HCT116 (cell line): ENCODE measurements around the gene CIAO1. TPM values are rescaled to one million over a fixed set of nuclear protein-coding genes. Genes with fewer than 3 reads are reported as not detected.
A peak's percentile ranks its signal among the peaks of the same experiment; 100 is the strongest.

Source experiments
- ATAC-seq: fragments of 200-7000 bp; cut with Tn5 transposase; 2 replicates; pipeline ENCODE4 v1.9.1; 2020; ENCODE audit warnings: mild to moderate bottlenecking, moderate library complexity
- BruUV-seq: library from RNA; stranded (reverse); fragments of 400-500 nt; replicated peaks from 2 replicates; lab custom pipeline; 2021; lab: Mats Ljungman, UMichigan
- CTCF ChIA-PET: fragments of 300-600 bp; sonication (Branson Sonifier 250); formaldehyde crosslinking; loops from one replicate; lab custom pipeline; 2021; ENCODE audit warnings: antibody characterized with exemption; lab: Charles Lee
- POLR2A ChIA-PET: fragments of 300-600, 350-600 bp; sonication (Branson Sonifier 250); formaldehyde crosslinking; loops from one replicate; lab custom pipeline; 2021; ENCODE audit warnings: antibody characterized with exemption; lab: Charles Lee
- RAD21 ChIA-PET, 2 experiments: fragments of 300-600 bp; sonication (Branson Sonifier 250); formaldehyde crosslinking; loops; one replicate each; lab custom pipeline; 2023; ENCODE audit warnings: low total read pairs in 2 of 2; ENCODE audit not compliant: uncharacterized antibody in 2 of 2, unreplicated experiment in 2 of 2, low non-redundant PET in 1 of 2; lab: Charles Lee
- DNase-seq: peaks from one replicate; pipeline ENCODE4 v3.0.0-alpha.2; 2010; ENCODE audit warnings: low read depth, low spot score
- H2AFZ ChIP-seq: fragments of 200-600 bp; shearing (Covaris generic), sonication (generic); 2 replicates; pipeline ENCODE4 v1.6.1; 2017; ENCODE audit warnings: low read depth, mixed run types, mixed read lengths, antibody characterized with exemption, low read length; ENCODE audit not compliant: poor library complexity, severe bottlenecking
- H3K27ac ChIP-seq: 2 replicates; pipeline ENCODE4 v1.5.1; 2012; ENCODE audit warnings: low read depth, low read length
- H3K27me3 ChIP-seq: fragments of 200-600 bp; sonication (generic); 2 replicates; pipeline ENCODE4 v1.6.1; 2016; ENCODE audit warnings: mixed run types, low read length, mixed read lengths; ENCODE audit not compliant: insufficient read depth
- H3K36me3 ChIP-seq, 2 experiments: fragments of 200-500 bp in 1 of 2; fragments of 200-600 bp in 1 of 2; sonication (Bioruptor generic) in 1 of 2; sonication (generic) in 1 of 2; 2 replicates each; pipeline versions ENCODE4 v1.5.1 to v1.6.1; 2014 to 2016; ENCODE audit warnings: low read length in 2 of 2, inconsistent platforms in 1 of 2, mixed read lengths in 1 of 2, mixed run types in 1 of 2; ENCODE audit not compliant: insufficient read depth in 2 of 2, control insufficient read depth in 1 of 2
- H3K4me1 ChIP-seq, 2 experiments: fragments of 200-600 bp in 1 of 2; sonication (generic) in 1 of 2; 2 replicates each; pipeline versions ENCODE4 v1.5.1 to v1.6.1; 2012 to 2017; ENCODE audit warnings: low read length in 2 of 2, inconsistent platforms in 1 of 2, mild to moderate bottlenecking in 1 of 2, mixed read lengths in 1 of 2, mixed run types in 1 of 2, moderate library complexity in 1 of 2; ENCODE audit not compliant: insufficient read depth in 2 of 2, control insufficient read depth in 1 of 2
- H3K4me2 ChIP-seq: fragments of 200-600 bp; sonication (generic); 2 replicates; pipeline ENCODE4 v1.6.1; 2017; ENCODE audit warnings: mixed run types, low read length, mixed read lengths
- H3K4me3 ChIP-seq, 2 experiments: fragments of 200-600 bp in 1 of 2; sonication (generic) in 1 of 2; replicated peaks in 1 of 2; 2 replicates each; pipeline ENCODE4 v1.5.1; 2011 to 2016; ENCODE audit warnings: low read length in 2 of 2, control low read depth in 1 of 2, low read depth in 1 of 2, mild to moderate bottlenecking in 1 of 2, mixed read lengths in 1 of 2, mixed run types in 1 of 2
- H3K79me2 ChIP-seq: fragments of 200-600 bp; sonication (generic); 2 replicates; pipeline ENCODE4 v1.6.1; 2017; ENCODE audit warnings: mild to moderate bottlenecking, mixed run types, low read length, moderate library complexity, mixed read lengths; ENCODE audit not compliant: insufficient read depth
- H3K9ac ChIP-seq: fragments of 200-600 bp; sonication (generic); 2 replicates; pipeline ENCODE4 v1.6.1; 2016; ENCODE audit warnings: low read length, mixed read lengths
- H3K9me2 ChIP-seq: fragments of 200-600 bp; sonication (generic), shearing (Covaris generic); 2 replicates; pipeline ENCODE4 v1.6.1; 2017; ENCODE audit warnings: mixed run types, mild to moderate bottlenecking, moderate library complexity; ENCODE audit not compliant: insufficient read depth
- H3K9me3 ChIP-seq, 2 experiments: fragments of 200-500 bp in 1 of 2; fragments of 200-600 bp in 1 of 2; sonication (Bioruptor generic) in 1 of 2; sonication (generic) in 1 of 2; 2 replicates each; pipeline ENCODE4 v1.6.1; 2014 to 2017; ENCODE audit warnings: low read length in 2 of 2, mixed read lengths in 2 of 2, inconsistent platforms in 1 of 2, low read depth in 1 of 2, mild to moderate bottlenecking in 1 of 2, mixed run types in 1 of 2, moderate library complexity in 1 of 2; ENCODE audit not compliant: control insufficient read depth in 1 of 2, insufficient read depth in 1 of 2
- H4K20me1 ChIP-seq: fragments of 200-600 bp; sonication (generic), shearing (Covaris generic); 2 replicates; pipeline ENCODE4 v1.6.1; 2017; ENCODE audit warnings: mixed run types, mild to moderate bottlenecking, moderate library complexity; ENCODE audit not compliant: insufficient read depth
- ATF3 ChIP-seq: IDR thresholded peaks from 2 replicates; pipeline ENCODE4 v1.6.1; 2012
- CBX3 ChIP-seq: IDR thresholded peaks from 2 replicates; pipeline ENCODE4 v1.6.1; 2012; ENCODE audit warnings: low read depth
- CEBPB ChIP-seq: IDR thresholded peaks from 2 replicates; pipeline ENCODE4 v1.6.1; 2012; ENCODE audit warnings: low read depth
- EGR1 ChIP-seq: IDR thresholded peaks from 2 replicates; pipeline ENCODE4 v1.6.1; 2012; ENCODE audit warnings: low read depth
- EZH2 ChIP-seq: fragments of 200-600 bp; sonication (generic); IDR thresholded peaks from 2 replicates; pipeline ENCODE4 v1.6.1; 2017; ENCODE audit warnings: antibody characterized with exemption, mixed run types
- JUND ChIP-seq: IDR thresholded peaks from 2 replicates; pipeline ENCODE4 v1.6.1; 2012
- POLR2A ChIP-seq: IDR thresholded peaks from 2 replicates; pipeline ENCODE4 v1.7.0; 2011; ENCODE audit warnings: borderline replicate concordance; ENCODE audit not compliant: insufficient read depth, insufficient read length; ENCODE audit errors: extremely low read depth
- SIN3A ChIP-seq: IDR thresholded peaks from 2 replicates; pipeline ENCODE4 v1.6.1; 2012; ENCODE audit warnings: low read depth
- SP1 ChIP-seq: IDR thresholded peaks from 2 replicates; pipeline ENCODE4 v1.6.1; 2012; ENCODE audit warnings: low read depth
- TCF7L2 ChIP-seq: IDR thresholded peaks from 2 replicates; pipeline ENCODE4 v1.7.0; 2011; ENCODE audit warnings: borderline replicate concordance, inconsistent platforms; ENCODE audit not compliant: insufficient read depth, insufficient read length; ENCODE audit errors: extremely low read depth
- YY1 ChIP-seq: IDR thresholded peaks from 2 replicates; pipeline ENCODE4 v1.6.1; 2011; ENCODE audit warnings: low read length, low read depth, moderate library complexity, mild to moderate bottlenecking; ENCODE audit not compliant: insufficient replicate concordance; ENCODE audit errors: extremely low read depth
- ZBTB33 ChIP-seq: IDR thresholded peaks from 2 replicates; pipeline ENCODE4 v1.6.1; 2011; ENCODE audit warnings: mild to moderate bottlenecking, low read length, moderate library complexity; ENCODE audit not compliant: insufficient replicate concordance; ENCODE audit errors: extremely low read depth
- intact Hi-C: fragments of 100-400 bp; cut with micrococcal nuclease; formaldehyde crosslinking; loops from 2 replicates; pipeline ENCODE4 v1.10.0; 2022
- total RNA-seq: library from RNA; stranded (reverse); gene quantifications from one replicate; pipeline ENCODE4 v1.2.1, GENCODE V29; 2021; ENCODE audit not compliant: unreplicated experiment
- TF ChIP-seq, protein P1 (sequence below): IDR thresholded peaks from 2 replicates; pipeline ENCODE4 v1.6.1; 2012
- TF ChIP-seq, protein P2 (sequence below), 3 experiments: fragments of 200-600 bp in 1 of 3; sonication (generic) in 1 of 3; IDR thresholded peaks in 2 of 3; conservative IDR thresholded peaks in 1 of 3; 2 replicates each; pipeline ENCODE4 v1.5.1; 2012 to 2017; ENCODE audit warnings: low read depth in 2 of 3, low read length in 2 of 3, antibody characterized with exemption in 1 of 3, borderline replicate concordance in 1 of 3, control low read depth in 1 of 3, mild to moderate bottlenecking in 1 of 3, mixed read lengths in 1 of 3, mixed run types in 1 of 3, moderate library complexity in 1 of 3; ENCODE audit not compliant: insufficient read depth in 1 of 3

The CIAO1 gene
- total RNA-seq, 1 experiment from 2014 or later, result 76.8 TPM

DNA sequence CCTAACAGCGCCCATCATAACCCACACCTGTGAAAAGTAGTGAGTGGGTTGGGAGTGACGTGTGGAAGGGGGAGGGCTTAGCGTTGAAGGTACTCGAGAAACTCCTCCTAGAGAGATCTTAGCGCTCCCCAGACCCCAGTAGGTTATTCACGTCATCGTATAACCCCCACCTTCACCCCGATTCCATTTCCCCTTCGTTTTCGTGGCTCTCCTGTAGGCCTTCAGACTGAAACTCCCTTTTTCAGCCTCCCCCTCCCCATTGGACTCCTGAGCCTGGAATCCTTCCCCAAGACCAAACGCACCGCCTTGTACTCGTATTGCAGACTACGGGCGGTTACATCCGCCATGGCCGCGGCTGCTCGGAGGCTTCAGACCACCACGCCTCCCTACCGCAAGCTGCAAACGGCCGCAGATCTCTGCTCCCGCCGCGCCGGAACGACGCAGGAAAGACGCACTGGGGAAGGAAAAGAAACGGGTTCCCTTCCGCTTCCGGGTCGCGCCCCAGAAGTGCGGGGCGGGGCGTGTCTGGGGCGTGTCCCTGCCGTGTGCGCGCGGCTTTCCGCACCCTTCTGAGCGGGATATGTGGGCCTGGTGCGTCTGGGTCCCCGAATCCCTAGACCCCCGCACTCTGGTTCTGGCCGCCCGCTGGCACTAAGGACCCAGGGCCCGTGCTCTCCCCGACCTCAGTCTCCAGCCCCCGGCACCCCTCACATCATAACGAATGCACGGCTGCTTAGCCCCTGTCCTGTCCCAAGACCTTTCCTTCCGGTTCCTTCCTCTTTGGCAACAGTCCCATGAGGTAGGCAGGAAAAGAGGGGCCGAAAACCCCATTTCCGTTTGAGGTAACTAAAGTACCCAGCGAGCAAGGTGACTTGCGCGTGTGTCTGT is 39.3 kb downstream of the CIAO1 start, which contains the start of gene SNRNP200 (continued):
- TF ChIP-seq ZBTB33, result no peak
- no peak for TF ChIP-seq CEBPB

GRCh38 chr2:96305979-96306308 is 39.9 kb downstream of the CIAO1 start:
- Histone ChIP-seq H3K9me2 (no peaks in the 10 kb centered on the region), H3K9me3 (no peaks in the 10 kb centered on the region), H4K20me1 (no peaks in the 10 kb centered on the region), H3K9ac (peak overlapping the region; percentile 83), H3K4me3 (peak overlapping the region; percentile 77 to 97), H3K4me1 (peaks cover 10 to 19% of the 10 kb centered on the region in 2 experiments), H3K79me2 (peaks cover 49% of the 10 kb centered on the region), H3K36me3 (peaks cover 29 to 33% of the 10 kb centered on the region in 2 experiments), H3K27me3 (no peaks in the 10 kb centered on the region), H3K4me2 (peak overlapping the region; percentile 93), H2AFZ (peak overlapping the region; percentile 40), H3K27ac (peak overlapping the region; percentile 75)
- intact Hi-C loops, result loop anchor here (1.0 to 2.0 kb wide), 3 partner anchors 29 to 203 kb away; partner anchors contain the start of genes CIAO1 and NCAPH
- no peak for DNase-seq
- CTCF ChIA-PET, result interaction anchor here (0.9 to 1.6 kb wide), 2 partner anchors 15 to 204 kb away, joined by 4 read pairs; no protein-coding TSS in a partner anchor
- RAD21 ChIA-PET, result no interaction called here
- POLR2A ChIA-PET, result interaction anchor here (1.0 kb wide), 1 partner anchor 8 kb away, joined by 3 read pairs; no protein-coding TSS in a partner anchor
- peak; percentile 3; the same call in 1 of the 2 replicates for ATAC-seq
- BruUV-seq, result TSS peak; percentile 92
- TF ChIP-seq POLR2A (no peak), ZBTB33 (no peak), CEBPB (no peak), JUND (no peak), CBX3 (no peak), ATF3 (no peak), EZH2 (no peak), TCF7L2 (no peak), SP1 (no peak), YY1 (no peak), SIN3A (no peak), EGR1 (no peak)
- TF ChIP-seq, protein P1, sequence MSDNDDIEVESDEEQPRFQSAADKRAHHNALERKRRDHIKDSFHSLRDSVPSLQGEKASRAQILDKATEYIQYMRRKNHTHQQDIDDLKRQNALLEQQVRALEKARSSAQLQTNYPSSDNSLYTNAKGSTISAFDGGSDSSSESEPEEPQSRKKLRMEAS, result no peak
- TF ChIP-seq, protein P2, sequence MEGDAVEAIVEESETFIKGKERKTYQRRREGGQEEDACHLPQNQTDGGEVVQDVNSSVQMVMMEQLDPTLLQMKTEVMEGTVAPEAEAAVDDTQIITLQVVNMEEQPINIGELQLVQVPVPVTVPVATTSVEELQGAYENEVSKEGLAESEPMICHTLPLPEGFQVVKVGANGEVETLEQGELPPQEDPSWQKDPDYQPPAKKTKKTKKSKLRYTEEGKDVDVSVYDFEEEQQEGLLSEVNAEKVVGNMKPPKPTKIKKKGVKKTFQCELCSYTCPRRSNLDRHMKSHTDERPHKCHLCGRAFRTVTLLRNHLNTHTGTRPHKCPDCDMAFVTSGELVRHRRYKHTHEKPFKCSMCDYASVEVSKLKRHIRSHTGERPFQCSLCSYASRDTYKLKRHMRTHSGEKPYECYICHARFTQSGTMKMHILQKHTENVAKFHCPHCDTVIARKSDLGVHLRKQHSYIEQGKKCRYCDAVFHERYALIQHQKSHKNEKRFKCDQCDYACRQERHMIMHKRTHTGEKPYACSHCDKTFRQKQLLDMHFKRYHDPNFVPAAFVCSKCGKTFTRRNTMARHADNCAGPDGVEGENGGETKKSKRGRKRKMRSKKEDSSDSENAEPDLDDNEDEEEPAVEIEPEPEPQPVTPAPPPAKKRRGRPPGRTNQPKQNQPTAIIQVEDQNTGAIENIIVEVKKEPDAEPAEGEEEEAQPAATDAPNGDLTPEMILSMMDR (IDR thresholded peaks at IDR 0.05 in 2 of 3, conservative IDR thresholded peaks at IDR 0.05 in 1 of 3; ENCODE audit: borderline replicate concordance in 1 of 3, insufficient read depth in 1 of 3, low read depth in 2 of 3, low read length in 2 of 3), result no peak
